AG04450 (cell line): ENCODE data around the gene KSR2. TPM values are rescaled to one million over a fixed set of nuclear protein-coding genes. Genes with fewer than 3 reads are reported as not detected.

Experiments used
- CTCF ChIA-PET: fragments of 300-600, 350-600 bp; formaldehyde crosslinking; extraction: SDS; loops from one replicate; lab custom pipeline; 2022; ENCODE audit warnings: antibody characterized with exemption, inconsistent platforms; lab: Charles Lee
- POLR2A ChIA-PET: fragments of 350-600 bp; formaldehyde crosslinking; extraction: SDS; loops from one replicate; lab custom pipeline; 2021; ENCODE audit warnings: antibody characterized with exemption, inconsistent platforms; lab: Yijun Ruan, JAX
- DNase-seq: peaks from one replicate; pipeline ENCODE4 v3.0.0-alpha.2; 2011; ENCODE audit warnings: low read depth, low spot score
- H3K27ac ChIP-seq: one replicate; pipeline ENCODE4 v1.5.1; 2012; ENCODE audit warnings: low read depth, low read length, control low read depth
- H3K27me3 ChIP-seq: one replicate; pipeline ENCODE4 v1.6.0; 2012; ENCODE audit warnings: low read length; ENCODE audit not compliant: control insufficient read depth, insufficient read depth
- H3K4me3 ChIP-seq: 2 replicates; pipeline ENCODE4 v1.5.1; 2011; ENCODE audit warnings: mild to moderate bottlenecking, low read depth, low read length, control low read depth
- H3K9me3 ChIP-seq: 2 replicates; pipeline ENCODE4 v1.5.1; 2012; ENCODE audit warnings: low read length; ENCODE audit not compliant: control insufficient read depth, insufficient read depth
- polyA plus RNA-seq: library from polyadenylated mRNA; depleted of rRNA; stranded (reverse); fragments of >200 nt; gene quantifications from 2 replicates; pipeline ENCODE4 v1.2.3, GENCODE V29; 2011
- TF ChIP-seq, protein P1 (sequence below): IDR thresholded peaks from 2 replicates; pipeline ENCODE4 v1.5.1; 2011; ENCODE audit warnings: low read depth, low read length, control low read depth, inconsistent platforms

Gene KSR2
- polyA plus RNA-seq, 1 experiment: not detected

DNA sequence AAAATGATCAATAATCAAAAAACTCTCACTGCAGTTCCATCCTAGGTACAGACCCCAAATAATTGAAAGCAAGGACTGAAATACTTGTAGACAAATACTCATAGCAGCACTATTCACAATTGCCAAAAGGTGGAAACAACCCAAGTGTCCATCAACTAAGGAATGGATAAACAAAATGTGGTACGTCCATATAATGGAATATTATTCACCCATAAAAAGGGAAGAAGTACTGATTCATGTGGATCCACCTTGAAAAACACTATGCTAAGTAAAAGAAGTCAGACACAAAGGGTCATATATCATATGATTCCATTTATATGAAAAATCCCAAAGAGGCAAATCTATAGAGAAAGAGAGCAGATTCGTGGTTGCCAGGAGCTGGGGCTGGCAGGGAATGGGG, 202.8 kb downstream of the KSR2 start:
- TF ChIP-seq, protein P1, sequence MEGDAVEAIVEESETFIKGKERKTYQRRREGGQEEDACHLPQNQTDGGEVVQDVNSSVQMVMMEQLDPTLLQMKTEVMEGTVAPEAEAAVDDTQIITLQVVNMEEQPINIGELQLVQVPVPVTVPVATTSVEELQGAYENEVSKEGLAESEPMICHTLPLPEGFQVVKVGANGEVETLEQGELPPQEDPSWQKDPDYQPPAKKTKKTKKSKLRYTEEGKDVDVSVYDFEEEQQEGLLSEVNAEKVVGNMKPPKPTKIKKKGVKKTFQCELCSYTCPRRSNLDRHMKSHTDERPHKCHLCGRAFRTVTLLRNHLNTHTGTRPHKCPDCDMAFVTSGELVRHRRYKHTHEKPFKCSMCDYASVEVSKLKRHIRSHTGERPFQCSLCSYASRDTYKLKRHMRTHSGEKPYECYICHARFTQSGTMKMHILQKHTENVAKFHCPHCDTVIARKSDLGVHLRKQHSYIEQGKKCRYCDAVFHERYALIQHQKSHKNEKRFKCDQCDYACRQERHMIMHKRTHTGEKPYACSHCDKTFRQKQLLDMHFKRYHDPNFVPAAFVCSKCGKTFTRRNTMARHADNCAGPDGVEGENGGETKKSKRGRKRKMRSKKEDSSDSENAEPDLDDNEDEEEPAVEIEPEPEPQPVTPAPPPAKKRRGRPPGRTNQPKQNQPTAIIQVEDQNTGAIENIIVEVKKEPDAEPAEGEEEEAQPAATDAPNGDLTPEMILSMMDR: no peak

DNA sequence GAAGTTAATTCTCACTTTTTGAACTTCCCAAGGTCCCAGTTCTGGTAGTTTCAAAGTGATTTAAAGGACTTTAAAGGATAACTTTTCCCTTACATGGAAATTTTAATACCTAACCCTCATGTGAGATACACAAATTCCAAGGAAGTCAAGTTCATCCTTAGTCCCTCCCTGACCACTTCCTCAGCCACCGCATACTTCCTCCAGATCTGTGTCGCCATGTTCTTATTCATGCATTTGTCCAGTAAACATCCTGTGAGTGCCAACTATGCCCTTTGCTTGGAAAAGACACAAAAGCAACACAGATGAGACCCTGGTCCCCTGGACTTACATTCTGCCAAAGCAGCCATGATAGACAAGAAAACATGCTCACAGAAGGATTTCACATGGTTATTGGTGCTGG, 206.6 kb downstream of the KSR2 start:
- no peaks in the 10 kb centered on the region for H3K27me3 ChIP-seq
- CTCF ChIA-PET: no interaction called here
- no peak overlapping the region for H3K27ac ChIP-seq
- peaks cover 23% of the 10 kb centered on the region for H3K9me3 ChIP-seq
- TF ChIP-seq, protein P1: no peak
- H3K4me3 ChIP-seq: no peak overlapping the region
- POLR2A ChIA-PET: no interaction called here
- no peak for DNase-seq

More for the DNA sequence above, 202.8 kb downstream of the KSR2 start:
- no peak overlapping the region for H3K27ac ChIP-seq
- POLR2A ChIA-PET: no interaction called here
- no peak for DNase-seq
- H3K9me3 ChIP-seq: peaks cover 35% of the 10 kb centered on the region
- no peaks in the 10 kb centered on the region for H3K27me3 ChIP-seq
- H3K4me3 ChIP-seq: no peak overlapping the region
- CTCF ChIA-PET: no interaction called here

DNA sequence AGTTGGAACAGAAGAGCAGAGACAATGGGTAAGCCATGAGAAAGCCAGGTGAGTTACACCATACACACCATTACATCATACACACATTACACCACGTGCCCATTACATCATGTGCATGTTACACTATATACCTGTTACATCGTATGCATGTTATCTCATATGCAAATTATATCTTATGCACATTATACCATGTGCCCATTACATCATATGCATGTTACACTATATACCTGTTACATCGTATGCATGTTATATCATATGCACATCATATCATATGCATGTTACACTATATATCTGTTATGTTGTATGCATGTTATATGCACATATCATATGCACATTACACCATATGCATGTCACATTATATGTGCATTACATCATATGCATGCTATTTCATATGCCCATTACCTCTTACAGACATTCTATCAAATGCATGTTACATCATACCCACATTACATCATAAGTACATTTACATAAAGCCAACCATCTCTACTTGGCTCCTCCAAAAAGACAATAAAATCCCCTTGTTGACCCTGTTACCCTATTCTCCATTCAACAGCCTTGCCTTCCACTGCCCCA, 207.2 kb downstream of the KSR2 start:
- no peak overlapping the region for H3K4me3 ChIP-seq
- H3K27ac ChIP-seq: no peak overlapping the region
- DNase-seq: no peak
- ChIA-PET CTCF (no interaction called here), POLR2A (no interaction called here)
- TF ChIP-seq, protein P1: no peak
- peaks cover 18% of the 10 kb centered on the region for H3K9me3 ChIP-seq
- H3K27me3 ChIP-seq: no peaks in the 10 kb centered on the region

DNA sequence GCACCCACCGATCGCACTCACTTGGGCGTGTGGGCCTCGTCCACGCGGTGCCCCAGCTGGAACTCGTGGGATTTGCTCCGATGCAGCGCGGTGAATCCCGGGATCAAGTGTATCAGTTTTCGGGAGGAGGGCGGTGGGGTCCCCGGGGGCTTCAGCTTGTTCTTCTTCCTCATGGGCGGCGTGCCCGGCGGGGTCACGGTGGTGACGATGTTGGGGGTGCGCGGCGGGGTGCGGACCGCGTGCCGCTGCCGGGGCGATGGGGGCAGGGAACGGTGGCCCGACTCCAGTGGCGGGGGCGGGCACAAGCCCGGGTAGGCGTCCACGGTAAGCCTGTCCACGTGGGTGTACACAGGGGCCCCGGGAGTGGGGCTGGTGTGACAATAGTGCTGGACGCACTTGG, 207.8 kb downstream of the KSR2 start:
- no peak overlapping the region for H3K4me3 ChIP-seq
- no peak for DNase-seq
- no peaks in the 10 kb centered on the region for H3K27me3 ChIP-seq
- H3K27ac ChIP-seq: no peak overlapping the region
- H3K9me3 ChIP-seq: peaks cover 16% of the 10 kb centered on the region
- TF ChIP-seq, protein P1: no peak
- CTCF ChIA-PET: no interaction called here
- POLR2A ChIA-PET: no interaction called here

DNA sequence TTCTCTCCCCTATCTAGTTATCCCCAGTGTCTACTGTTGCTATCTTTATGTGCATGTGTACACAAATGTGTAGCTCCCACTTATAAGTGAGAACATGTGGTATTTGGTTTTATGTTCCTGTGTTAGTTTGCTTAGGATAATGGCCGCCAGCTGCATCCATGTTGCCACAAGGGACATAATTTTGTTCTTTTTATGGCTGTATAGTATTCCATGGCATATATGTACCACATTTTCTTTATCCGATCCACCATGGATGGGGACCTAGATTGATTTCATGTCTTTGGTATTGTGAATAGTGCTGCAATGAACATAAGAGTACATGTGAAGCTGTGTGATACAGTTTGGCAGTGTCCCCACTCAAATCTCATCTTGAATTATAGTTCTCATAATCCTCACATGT, 218.1 kb downstream of the KSR2 start:
- TF ChIP-seq, protein P1: no peak
- peaks cover 4% of the 10 kb centered on the region; the same call in 1 of the 2 replicates for H3K9me3 ChIP-seq
- POLR2A ChIA-PET: no interaction called here
- no peak overlapping the region for H3K27ac ChIP-seq
- no peak overlapping the region for H3K4me3 ChIP-seq
- DNase-seq: no peak
- no peaks in the 10 kb centered on the region for H3K27me3 ChIP-seq
- CTCF ChIA-PET: no interaction called here
